Natural killer cell (primary cell): ENCODE data around the gene RPL10A. TPM values are rescaled to one million over a fixed set of nuclear protein-coding genes. Genes with fewer than 3 reads are reported as not detected.
"Not testable (repeated sequence)": the region's sequence is repeated elsewhere in the genome, so short reads cannot be mapped to it uniquely, and the experiment has no call there.

Experiments
- ATAC-seq, 3 donors: fragments of 150-1000 bp in 2 of 3; fragments of 200-7000 bp in 1 of 3; cut with Tn5 transposase; 1 replicate in 1 of 3; 2 replicates in 2 of 3; pipeline ENCODE4 v1.10.0; 2021; ENCODE audit warnings: mild to moderate bottlenecking in 2 of 3, moderate library complexity in 2 of 3
- DNase-seq, 2 donors: peaks; one replicate each; pipeline versions ENCODE4 v3.0.0 to v3.0.0-alpha.2; 2013 to 2021; ENCODE audit warnings: mixed read lengths in 1 of 2
- H3K27ac ChIP-seq: one replicate; pipeline ENCODE4 v1.5.1; 2013; ENCODE audit warnings: mild to moderate bottlenecking, low read length
- H3K27me3 ChIP-seq: one replicate; pipeline ENCODE4 v1.6.1; 2013; ENCODE audit warnings: low read length; ENCODE audit not compliant: control insufficient read depth, insufficient read depth
- H3K36me3 ChIP-seq: one replicate; pipeline ENCODE4 v1.6.1; 2013; ENCODE audit warnings: low read length; ENCODE audit not compliant: control insufficient read depth, insufficient read depth
- H3K4me1 ChIP-seq: one replicate; pipeline ENCODE4 v1.6.1; 2013; ENCODE audit warnings: low read length; ENCODE audit not compliant: control insufficient read depth, insufficient read depth
- H3K4me3 ChIP-seq: one replicate; pipeline ENCODE4 v1.5.1; 2013; ENCODE audit warnings: low read length
- H3K9me3 ChIP-seq: one replicate; pipeline ENCODE4 v1.6.1; 2013; ENCODE audit warnings: low read length; ENCODE audit not compliant: control insufficient read depth, insufficient read depth
- H3K27ac Mint-ChIP-seq, 2 donors: one replicate each; pipeline ENCODE4 v1.8.0; 2022; ENCODE audit warnings: mild to moderate bottlenecking in 2 of 2, mixed read lengths in 2 of 2, moderate library complexity in 1 of 2
- H3K27me3 Mint-ChIP-seq, 2 donors: one replicate each; pipeline ENCODE4 v1.8.0; 2022; ENCODE audit warnings: low read depth in 2 of 2, mixed read lengths in 2 of 2
- H3K36me3 Mint-ChIP-seq: one replicate; pipeline ENCODE4 v1.8.0; 2022; ENCODE audit warnings: mixed read lengths
- H3K4me1 Mint-ChIP-seq, 2 donors: one replicate each; pipeline ENCODE4 v1.8.0; 2022; ENCODE audit warnings: mixed read lengths in 2 of 2
- H3K4me3 Mint-ChIP-seq: one replicate; pipeline ENCODE4 v1.8.0; 2022; ENCODE audit warnings: mild to moderate bottlenecking, moderate library complexity, mixed read lengths
- H3K9me3 Mint-ChIP-seq, 2 donors: one replicate each; pipeline ENCODE4 v1.8.0; 2022; ENCODE audit warnings: mixed read lengths in 2 of 2
- WGBS: methylation state at CpG from one replicate; pipeline ENCODE4 v1.1.7; 2013; ENCODE audit warnings: missing lambda C conversion rate; ENCODE audit not compliant: insufficient coverage; 5-methylcytosine and 5-hydroxymethylcytosine counted together
- intact Hi-C: fragments of 100-400 bp; cut with micrococcal nuclease; formaldehyde crosslinking; loops from one replicate; pipeline ENCODE4 v1.14.2; 2022
- total RNA-seq, 4 donors: library from RNA; stranded (reverse); fragments of 120-200 nt in 1 of 4; gene quantifications; one replicate each; pipeline versions ENCODE4 v1.2.3 to v1.2.4, GENCODE V29; 2013 to 2022
- TF ChIP-seq, protein P1 (sequence below): fragments of 200-600 bp; IDR thresholded peaks from one replicate; pipeline ENCODE4 v1.8.0; 2022; ENCODE audit warnings: antibody characterized with exemption

RPL10A gene
- total RNA-seq, 3 donors from 2014 or later (not counting 1 experiment from before 2014, with no cell fraction given), result 723 to 943 (median 942) TPM

DNA sequence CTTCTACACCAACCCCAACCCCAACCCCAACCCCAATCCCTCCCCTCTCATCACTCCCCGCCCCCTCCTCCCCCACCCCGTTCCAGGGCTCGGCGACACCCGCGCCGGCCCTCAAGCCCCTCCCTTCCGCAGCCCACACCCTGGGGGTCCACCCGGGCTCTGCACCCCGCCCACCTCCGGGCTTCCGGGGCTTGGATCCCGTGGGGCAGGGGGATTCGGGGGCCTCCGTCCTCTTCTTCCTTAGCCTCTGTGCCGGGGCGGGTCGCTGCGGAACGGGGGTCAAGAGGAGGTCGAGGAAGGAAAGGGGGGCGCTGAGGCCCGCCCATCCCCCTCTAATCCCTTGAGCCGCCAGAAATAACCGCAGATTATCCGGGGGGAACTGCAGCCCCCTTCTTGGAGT is 43.8 kb downstream of the RPL10A start:
- H3K27me3 Mint-ChIP-seq, result peaks cover 8 to 30% of the 10 kb centered on the region in 2 donors
- no peak for ATAC-seq
- no peak for DNase-seq
- H3K4me1 ChIP-seq, result peaks cover 8% of the 10 kb centered on the region
- H3K9me3 Mint-ChIP-seq, result no peaks in the 10 kb centered on the region
- TF ChIP-seq, protein P1, sequence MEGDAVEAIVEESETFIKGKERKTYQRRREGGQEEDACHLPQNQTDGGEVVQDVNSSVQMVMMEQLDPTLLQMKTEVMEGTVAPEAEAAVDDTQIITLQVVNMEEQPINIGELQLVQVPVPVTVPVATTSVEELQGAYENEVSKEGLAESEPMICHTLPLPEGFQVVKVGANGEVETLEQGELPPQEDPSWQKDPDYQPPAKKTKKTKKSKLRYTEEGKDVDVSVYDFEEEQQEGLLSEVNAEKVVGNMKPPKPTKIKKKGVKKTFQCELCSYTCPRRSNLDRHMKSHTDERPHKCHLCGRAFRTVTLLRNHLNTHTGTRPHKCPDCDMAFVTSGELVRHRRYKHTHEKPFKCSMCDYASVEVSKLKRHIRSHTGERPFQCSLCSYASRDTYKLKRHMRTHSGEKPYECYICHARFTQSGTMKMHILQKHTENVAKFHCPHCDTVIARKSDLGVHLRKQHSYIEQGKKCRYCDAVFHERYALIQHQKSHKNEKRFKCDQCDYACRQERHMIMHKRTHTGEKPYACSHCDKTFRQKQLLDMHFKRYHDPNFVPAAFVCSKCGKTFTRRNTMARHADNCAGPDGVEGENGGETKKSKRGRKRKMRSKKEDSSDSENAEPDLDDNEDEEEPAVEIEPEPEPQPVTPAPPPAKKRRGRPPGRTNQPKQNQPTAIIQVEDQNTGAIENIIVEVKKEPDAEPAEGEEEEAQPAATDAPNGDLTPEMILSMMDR, result no peak
- H3K4me3 Mint-ChIP-seq, result no peak overlapping the region
- no peaks in the 10 kb centered on the region for H3K9me3 ChIP-seq
- 14% methylated on average over 25 of the region's 26 CpGs for WGBS
- no peaks in the 10 kb centered on the region for H3K36me3 ChIP-seq
- H3K27ac Mint-ChIP-seq, result no peak overlapping the region
- no peaks in the 10 kb centered on the region for H3K36me3 Mint-ChIP-seq
- no peak overlapping the region for H3K27ac ChIP-seq
- intact Hi-C loops, result no loop called here
- H3K27me3 ChIP-seq, result peaks cover 10% of the 10 kb centered on the region
- no peak overlapping the region for H3K4me3 ChIP-seq
- H3K4me1 Mint-ChIP-seq, result peaks cover 0 to 18% of the 10 kb centered on the region in 2 donors

DNA sequence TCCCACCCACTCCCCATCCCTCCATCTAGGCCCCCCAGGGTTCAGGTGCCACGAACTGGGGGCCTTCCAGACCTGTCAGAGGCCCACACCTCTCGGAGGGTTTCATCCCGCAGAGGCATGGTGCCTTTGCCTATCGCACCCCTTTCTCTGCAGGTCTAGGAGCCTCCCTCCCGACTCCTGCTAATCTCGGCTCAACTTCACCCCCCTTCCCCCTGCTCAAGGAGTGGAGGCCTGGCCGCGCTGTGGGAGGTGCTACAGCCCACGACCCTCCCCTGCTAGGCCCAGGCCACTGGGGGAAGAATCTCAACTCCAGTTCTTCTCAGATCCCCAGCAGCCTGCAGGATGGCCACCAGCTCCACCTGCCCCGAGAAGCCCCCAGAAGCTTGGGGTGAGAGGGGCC is 44.5 kb downstream of the RPL10A start, which contains the start of gene TULP1:
TSS of gene TULP1 (minus strand) at position 157 of the 400 bp plus-strand sequence. CDS start at position 119, 38 bp downstream.
- Mint-ChIP-seq H3K36me3 (no peaks in the 10 kb centered on the region), H3K27ac (no peak within 1 kb of the TSS), H3K27me3 (peaks cover 8 to 30% of the 10 kb centered on the region in 2 donors), H3K4me3 (no peak within 1 kb of the TSS), H3K4me1 (peaks cover 0 to 18% of the 10 kb centered on the region in 2 donors), H3K9me3 (no peaks in the 10 kb centered on the region)
- WGBS, result 90% methylated on average over 9 of the region's 10 CpGs
- H3K27me3 ChIP-seq, result peaks cover 10% of the 10 kb centered on the region
- no peaks in the 10 kb centered on the region for H3K9me3 ChIP-seq
- ATAC-seq (no peak), DNase-seq (no peak)
- TF ChIP-seq, protein P1, result no peak
- peaks cover 8% of the 10 kb centered on the region for H3K4me1 ChIP-seq
- H3K4me3 ChIP-seq, result no peak within 1 kb of the TSS
- H3K36me3 ChIP-seq, result no peaks in the 10 kb centered on the region
- no peak within 1 kb of the TSS for H3K27ac ChIP-seq
- intact Hi-C loops, result no loop called here

DNA sequence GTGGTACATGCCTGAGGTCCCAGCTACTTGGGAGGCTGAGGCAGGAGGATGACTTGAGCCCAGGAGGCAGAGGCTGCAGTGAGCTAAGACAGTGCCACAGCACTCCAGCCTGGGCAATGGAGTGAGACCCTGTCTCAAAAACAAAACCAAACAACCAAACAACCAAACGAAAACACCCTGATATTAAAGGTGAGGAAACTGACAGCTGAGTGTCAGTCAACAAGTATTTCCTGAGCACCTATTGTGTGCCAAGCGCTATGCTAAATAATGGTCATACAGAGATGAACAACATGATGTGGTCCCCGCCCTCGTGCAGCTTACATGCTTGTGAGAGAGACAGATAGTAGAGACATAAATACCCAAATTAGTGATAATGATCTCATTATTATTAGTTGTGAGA is 46.4 kb downstream of the RPL10A start:
- no peaks in the 10 kb centered on the region for H3K36me3 Mint-ChIP-seq
- no peak overlapping the region for H3K4me3 ChIP-seq
- peaks cover 10% of the 10 kb centered on the region for H3K27me3 ChIP-seq
- no peak for DNase-seq
- intact Hi-C loops, result no loop called here
- no peak overlapping the region for H3K27ac ChIP-seq
- H3K4me1 Mint-ChIP-seq, result peaks cover 0 to 21% of the 10 kb centered on the region in 2 donors
- H3K36me3 ChIP-seq, result no peaks in the 10 kb centered on the region
- no peak overlapping the region for H3K27ac Mint-ChIP-seq
- no peaks in the 10 kb centered on the region for H3K9me3 Mint-ChIP-seq
- peaks cover 8% of the 10 kb centered on the region for H3K4me1 ChIP-seq
- H3K27me3 Mint-ChIP-seq, result peaks cover 8 to 26% of the 10 kb centered on the region in 2 donors
- H3K9me3 ChIP-seq, result no peaks in the 10 kb centered on the region
- TF ChIP-seq, protein P1, result no peak
- no peak for ATAC-seq
- H3K4me3 Mint-ChIP-seq, result no peak overlapping the region
- WGBS, result 83% methylated on average over 3 of the region's 4 CpGs

DNA sequence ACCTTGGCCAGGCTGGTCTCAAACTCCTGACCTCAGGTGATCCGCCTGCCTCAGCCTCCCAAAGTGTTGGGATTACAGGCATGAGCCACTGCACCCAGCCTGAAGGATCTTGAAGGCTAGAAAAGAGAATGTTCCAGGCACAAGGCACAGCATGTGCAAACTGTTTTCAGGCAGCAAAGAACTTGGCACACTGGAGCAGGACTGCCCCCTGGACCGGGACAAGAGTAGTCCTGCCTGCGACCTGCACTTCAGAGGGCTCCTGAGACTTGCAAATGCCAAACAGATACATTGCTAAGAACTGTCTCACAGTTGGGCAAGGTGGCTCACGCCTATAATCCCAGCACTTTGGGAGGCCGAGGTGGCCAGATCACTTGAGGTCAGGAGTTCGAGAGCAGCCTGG is 47.7 kb downstream of the RPL10A start:
- H3K4me3 Mint-ChIP-seq, H3K9me3 ChIP-seq, H3K36me3 Mint-ChIP-seq, H3K27ac Mint-ChIP-seq, ATAC-seq, DNase-seq, H3K4me3 ChIP-seq, intact Hi-C loops, H3K27ac ChIP-seq, H3K36me3 ChIP-seq, H3K9me3 Mint-ChIP-seq, H3K27me3 ChIP-seq: not testable (repeated sequence)
- Mint-ChIP-seq H3K27me3 (peaks cover 6 to 17% of the 10 kb centered on the region in 2 donors), H3K4me1 (peaks cover 3 to 22% of the 10 kb centered on the region in 2 donors)
- H3K4me1 ChIP-seq, result peaks cover 14% of the 10 kb centered on the region
- 84% methylated on average over 6 of the region's 6 CpGs for WGBS
